Measurements from ENCODE around the gene C5orf46. TPM values are rescaled to one million over a fixed set of nuclear protein-coding genes. Genes with fewer than 3 reads are reported as not detected.

Gene C5orf46
- total and polyA plus RNA-seq, 9 of the 15 experiments (the other 6 are each of a cell fraction or from before 2014, with no cell fraction given): not detected

DNA sequence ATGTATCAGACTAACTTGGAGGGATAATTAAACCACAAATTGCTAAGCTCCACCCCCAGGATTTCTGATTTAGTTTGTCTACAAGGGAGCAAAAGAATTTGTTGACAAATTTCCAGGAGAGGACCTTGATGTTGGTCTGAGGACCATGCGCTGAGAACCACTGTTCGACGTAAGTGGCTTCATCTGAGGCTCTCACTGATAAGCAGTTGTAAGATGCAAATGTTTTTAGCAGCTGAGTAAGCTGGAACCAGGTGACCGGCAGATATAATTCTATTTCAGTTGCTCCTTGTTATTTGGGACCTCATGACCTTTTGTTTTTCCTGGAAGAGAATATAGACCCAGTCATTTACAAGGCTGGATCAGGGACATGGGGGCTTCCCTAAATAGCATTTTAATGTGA is 60.7 kb downstream of the C5orf46 start:
- 0% methylated on average over 4 of the region's 4 CpGs for WGBS (ENCODE audit: insufficient coverage, low coverage, missing lambda C conversion rate)

More for the DNA sequence above, 60.7 kb downstream of the C5orf46 start:
- POLR2A ChIA-PET: no interaction called here
- H4K20me1 ChIP-seq (replicated peaks; ENCODE audit: control insufficient read depth, insufficient read depth, low read length): no peaks in the 10 kb centered on the region
- in situ Hi-C loops (cut with MboI): no loop called here
- H3K27ac ChIP-seq (ENCODE audit: extremely low read depth, low read depth, low read length): no peak overlapping the region
- intact Hi-C loops (cut with micrococcal nuclease): no loop called here
- H3K9ac ChIP-seq (ENCODE audit: insufficient read depth in 1 of 2, low read depth in 2 of 2, low read length in 2 of 2): no peak overlapping the region
- H3K79me2 ChIP-seq (ENCODE audit: control insufficient read depth, insufficient read depth, low read length): no peaks in the 10 kb centered on the region
- H3K9me3 ChIP-seq (replicated peaks; ENCODE audit: control insufficient read depth, insufficient read depth, low read depth, low read length): no peaks in the 10 kb centered on the region
- no peak overlapping the region for H3K4me3 ChIP-seq
- no peaks in the 10 kb centered on the region for H3K4me1 ChIP-seq (replicated peaks in 1 of 2; ENCODE audit: control insufficient read depth in 2 of 2, insufficient read depth in 2 of 2, low read length in 2 of 2)
- H3K4me2 ChIP-seq (ENCODE audit: insufficient read depth, low read length): no peak overlapping the region
- no peaks in the 10 kb centered on the region for H3K27me3 ChIP-seq (ENCODE audit: control insufficient read depth in 2 of 2, insufficient read depth in 2 of 2, low read length in 2 of 2)
- H3K9me1 ChIP-seq (ENCODE audit: control insufficient read depth, insufficient read depth, low read length): no peaks in the 10 kb centered on the region
- DNase-seq (ENCODE audit: extremely low read depth in 1 of 4, low spot score in 3 of 4): no peak
- H3K36me3 ChIP-seq (ENCODE audit: control insufficient read depth, insufficient read depth, low read length): no peaks in the 10 kb centered on the region
- CTCF ChIA-PET (ENCODE audit: low intra/inter-chr PET ratio): no interaction called here
- no peak overlapping the region for H2AFZ ChIP-seq (ENCODE audit: low read depth, low read length)
- FAIRE-seq: no peak
- TF ChIP-seq PRPF4 (IDR thresholded peaks at IDR 0.05; ENCODE audit: insufficient read depth, low read depth, low read length, poor library complexity, severe bottlenecking) (no peak), ZBTB1 (CRISPR knock-in tag; IDR thresholded peaks at IDR 0.05; ENCODE audit: borderline replicate concordance, low read depth) (no peak), SMAD2 (IDR thresholded peaks at IDR 0.05; ENCODE audit: low read depth, low read length) (no peak), CSDE1 (IDR thresholded peaks at IDR 0.05) (no peak), ZNF561 (CRISPR knock-in tag; conservative IDR thresholded peaks at IDR 0.05) (no peak), SAFB (IDR thresholded peaks at IDR 0.05; ENCODE audit: borderline replicate concordance, low read depth, low read length) (no peak), SREBF1 (IDR thresholded peaks at IDR 0.05; ENCODE audit: borderline replicate concordance, low read depth, low read length) (no peak), ZNF134 (CRISPR knock-in tag; conservative IDR thresholded peaks at IDR 0.05) (no peak), MAFF (IDR thresholded peaks at IDR 0.05; ENCODE audit: low read length) (no peak), ZZZ3 (IDR thresholded peaks at IDR 0.05) (no peak), EWSR1 (IDR thresholded peaks at IDR 0.05; ENCODE audit: borderline replicate concordance, low read depth, partially characterized antibody) (no peak)
- TF ChIP-seq, protein P1, sequence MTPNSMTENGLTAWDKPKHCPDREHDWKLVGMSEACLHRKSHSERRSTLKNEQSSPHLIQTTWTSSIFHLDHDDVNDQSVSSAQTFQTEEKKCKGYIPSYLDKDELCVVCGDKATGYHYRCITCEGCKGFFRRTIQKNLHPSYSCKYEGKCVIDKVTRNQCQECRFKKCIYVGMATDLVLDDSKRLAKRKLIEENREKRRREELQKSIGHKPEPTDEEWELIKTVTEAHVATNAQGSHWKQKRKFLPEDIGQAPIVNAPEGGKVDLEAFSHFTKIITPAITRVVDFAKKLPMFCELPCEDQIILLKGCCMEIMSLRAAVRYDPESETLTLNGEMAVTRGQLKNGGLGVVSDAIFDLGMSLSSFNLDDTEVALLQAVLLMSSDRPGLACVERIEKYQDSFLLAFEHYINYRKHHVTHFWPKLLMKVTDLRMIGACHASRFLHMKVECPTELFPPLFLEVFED (CRISPR knock-in tag; conservative IDR thresholded peaks at IDR 0.05): no peak
- ATAC-seq: no peak
- no TSS peak for BruUV-seq (replicated peaks)
